HG03342 (cell line): ENCODE measurements around the gene FAM20A.

Experiments used
- ATAC-seq: cut with Tn5 transposase; IDR thresholded peaks from one replicate; pipeline ENCODE4 v1.9.1; 2021; ENCODE audit warnings: mild to moderate bottlenecking, moderate library complexity; ENCODE audit not compliant: unreplicated experiment

Gene FAM20A

DNA sequence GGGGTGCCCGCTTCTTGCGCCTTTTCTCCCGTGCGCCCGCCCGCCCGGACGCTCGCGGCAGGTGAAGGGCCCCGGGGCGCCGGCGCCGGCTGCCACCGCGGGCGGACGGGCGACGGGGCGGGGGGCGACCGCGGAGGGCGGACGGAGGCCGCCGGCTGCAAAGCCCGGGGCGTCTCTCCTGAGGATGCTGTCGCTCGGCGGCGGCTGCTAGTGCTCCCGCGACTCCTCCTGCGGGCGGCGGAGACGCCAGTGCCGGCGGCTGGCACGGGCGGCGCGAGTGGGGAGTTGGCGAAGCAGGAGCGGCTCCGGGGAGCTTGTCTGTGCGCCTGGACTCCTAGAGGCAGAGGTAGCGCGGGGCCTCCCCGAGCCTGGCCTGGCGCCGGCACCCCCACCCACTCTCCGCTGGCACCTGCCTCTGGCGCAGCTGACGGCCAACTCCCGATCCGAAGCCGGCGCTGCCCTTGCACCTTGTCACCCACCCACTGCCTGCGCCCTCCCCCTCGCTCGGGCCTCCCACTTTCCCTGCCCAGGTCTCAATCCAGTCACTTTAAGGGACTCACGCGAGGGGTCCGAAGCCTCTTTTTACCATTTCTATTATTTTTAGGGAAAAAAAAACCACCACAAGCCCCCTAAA, at the start of gene FAM20A:
Gene FAM20A (minus strand): TSS at position 437 of the 634 bp plus-strand sequence. CDS start 701 bp downstream, outside the sequence.
- no peak for ATAC-seq

DNA sequence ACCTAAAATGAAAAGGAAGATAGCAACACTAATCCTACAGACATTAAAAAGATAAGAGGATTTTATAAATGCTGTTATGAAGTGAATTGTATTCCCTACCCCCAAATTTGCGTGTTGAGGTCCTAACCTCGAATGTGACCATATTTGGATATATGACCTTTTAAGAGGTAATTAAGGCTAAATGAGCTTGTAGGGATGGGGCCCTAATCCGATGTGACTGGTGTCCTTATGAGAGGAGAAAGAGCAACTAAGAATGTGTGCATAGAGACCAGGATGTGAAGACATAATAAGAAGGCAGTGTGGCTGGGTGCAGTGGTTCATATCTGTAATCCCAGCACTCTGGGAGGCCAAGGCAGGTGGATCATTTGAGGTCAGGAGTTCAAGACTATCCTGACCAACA, 48.2 kb upstream of the FAM20A start:
- ATAC-seq = no peak

DNA sequence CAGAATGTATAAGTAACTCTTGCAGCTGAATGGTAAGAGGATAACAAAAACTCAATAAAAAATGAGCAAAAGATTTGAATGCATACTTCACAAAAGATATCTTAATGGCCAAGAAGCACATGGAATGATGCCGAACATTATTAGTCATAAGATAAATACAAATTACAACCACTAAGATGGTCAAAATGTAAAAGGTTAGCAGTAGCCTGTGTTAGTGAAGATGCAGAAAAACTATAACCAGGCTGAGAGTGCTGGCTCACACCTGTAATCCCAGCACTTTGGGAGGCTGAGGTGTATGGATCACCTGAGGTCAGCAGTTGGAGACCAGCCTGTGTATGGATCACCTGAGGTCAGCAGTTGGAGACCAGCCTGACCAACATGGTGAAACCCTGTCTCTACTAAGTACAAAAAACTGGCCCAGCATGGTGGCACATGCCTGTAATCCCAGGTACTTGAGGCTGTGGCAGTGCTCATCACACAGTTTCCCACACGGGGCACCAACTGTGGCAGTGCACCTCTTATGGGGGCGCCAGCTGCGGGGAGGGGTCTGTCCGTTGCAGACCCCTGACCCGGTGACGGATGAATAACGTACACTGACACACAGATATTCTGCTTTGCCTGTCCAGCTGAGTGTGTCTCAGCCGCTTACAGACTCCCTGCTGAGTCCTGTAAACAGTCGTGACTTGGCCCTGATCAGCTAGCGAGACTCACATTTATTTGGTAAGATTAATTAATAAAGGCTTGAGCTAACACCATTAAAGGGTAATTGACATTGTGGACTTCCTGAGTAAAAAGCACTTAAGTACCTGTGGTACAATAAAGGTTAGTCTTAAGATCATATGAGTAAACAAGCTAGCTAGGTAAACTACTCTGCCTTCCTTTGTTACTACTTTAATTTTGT, 45.7 kb upstream of the FAM20A start:
- ATAC-seq = no peak

DNA sequence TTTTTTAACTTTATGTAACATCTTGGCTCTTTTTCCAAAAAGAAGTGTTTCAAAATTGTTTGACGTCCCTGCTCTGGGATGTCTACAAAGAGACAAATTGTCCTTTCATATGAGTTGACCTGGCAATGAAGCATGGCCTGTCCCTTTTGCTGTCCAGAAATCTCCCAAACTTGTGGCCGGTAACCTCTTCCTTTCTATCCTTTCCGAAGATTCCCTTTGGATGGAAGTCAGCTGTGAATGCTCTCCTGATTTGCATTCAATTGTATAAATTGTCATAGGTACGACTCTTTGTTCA, 40.9 kb upstream of the FAM20A start:
- ATAC-seq = no peak

DNA sequence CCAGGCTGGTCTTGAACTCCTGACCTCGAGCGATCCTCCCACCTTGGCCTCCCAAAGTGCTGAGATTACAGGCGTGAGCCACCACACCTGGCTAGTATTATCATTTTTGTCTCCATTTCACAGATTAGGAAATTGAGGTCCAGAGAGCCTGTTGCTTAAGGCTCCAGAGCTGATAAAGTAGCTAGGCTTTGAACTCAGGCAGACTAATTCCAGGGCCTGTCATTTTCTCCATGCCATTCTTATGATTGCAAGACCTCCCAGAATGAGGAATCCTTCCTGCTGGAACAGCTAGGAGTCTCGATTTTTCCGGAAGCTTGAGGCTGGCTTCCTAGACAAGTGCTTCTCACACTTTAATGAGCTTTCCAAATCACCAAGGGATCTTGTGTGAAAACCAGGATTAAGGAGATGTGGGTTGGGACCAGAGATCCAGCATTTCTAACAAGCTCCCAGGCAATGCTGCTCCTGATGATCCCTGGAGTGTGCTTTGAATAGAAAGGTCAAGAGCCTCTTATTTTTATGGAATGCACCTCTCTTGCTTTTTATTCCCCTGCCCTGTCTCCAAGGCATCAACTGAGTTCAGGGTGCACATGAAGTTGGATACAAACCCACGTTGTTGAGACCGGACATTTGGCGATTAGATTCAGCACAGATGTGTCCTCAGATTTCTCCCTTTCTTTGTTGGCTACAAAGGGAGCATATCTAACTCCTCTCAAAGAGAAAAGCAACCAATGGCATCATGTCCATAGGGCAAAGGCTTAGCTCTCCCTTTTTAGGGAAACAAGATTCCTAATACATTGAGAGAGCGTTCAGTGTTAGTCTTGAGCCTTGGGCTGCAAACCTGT, 40.3 kb upstream of the FAM20A start:
- no peak for ATAC-seq

DNA sequence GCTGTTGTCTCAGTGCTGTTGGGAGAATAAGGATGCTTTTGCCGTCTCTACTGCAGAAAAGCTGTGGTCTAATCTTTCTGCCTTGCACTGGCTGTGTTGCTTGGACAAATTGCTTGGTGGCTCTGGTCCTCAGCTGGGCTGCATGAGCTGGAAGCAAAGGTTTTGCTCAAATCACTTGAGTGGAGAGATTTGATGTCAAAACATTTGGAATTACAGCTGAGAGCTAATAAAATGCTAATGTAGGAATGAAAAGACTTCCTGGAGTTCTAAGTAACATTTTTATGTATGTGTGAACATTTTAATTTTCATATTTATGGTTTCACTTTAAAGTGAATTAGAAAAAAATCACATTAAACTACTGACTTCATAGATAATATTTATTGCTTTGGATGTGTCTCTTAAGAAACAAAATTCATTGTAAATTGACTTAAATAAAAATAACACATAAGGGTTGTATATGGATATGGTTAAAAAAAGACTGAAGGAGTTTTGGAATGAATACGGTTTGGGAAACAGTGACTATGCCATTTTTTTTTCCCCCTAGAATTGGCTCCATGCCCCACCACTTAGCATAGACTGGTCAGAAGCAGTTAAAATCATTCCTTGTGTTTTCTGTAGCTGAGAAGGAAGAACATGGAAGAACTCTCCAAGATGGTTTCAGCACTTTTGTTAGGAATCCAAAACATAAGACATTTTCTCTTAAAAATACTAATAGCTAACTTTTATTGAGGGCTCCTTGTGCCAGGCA, 39.2 kb upstream of the FAM20A start:
- no peak for ATAC-seq

DNA sequence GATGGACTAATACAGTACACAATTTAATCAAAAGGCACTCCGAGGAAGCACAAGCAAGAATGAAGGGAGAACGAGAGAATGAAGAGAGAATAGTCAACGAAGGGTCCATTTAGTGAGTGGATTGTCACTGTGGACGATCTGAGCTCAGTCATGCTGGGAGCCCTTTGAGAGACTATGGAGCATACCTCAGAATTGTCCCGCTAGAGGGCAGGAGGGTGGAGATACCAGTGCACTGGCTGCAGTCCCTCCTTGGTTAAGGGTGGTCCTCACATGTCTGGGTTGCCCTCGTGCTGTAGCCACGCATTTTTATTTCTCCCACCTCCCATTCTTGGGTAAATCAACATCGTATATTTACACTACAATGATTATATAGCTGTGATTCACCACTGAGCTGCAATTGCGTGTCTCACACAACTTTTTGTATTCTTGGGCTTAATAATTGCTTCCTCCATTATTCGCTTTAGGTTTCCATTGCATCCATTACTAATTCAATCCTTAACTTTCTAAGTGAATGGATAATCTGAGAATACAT, 33.2 kb upstream of the FAM20A start:
- ATAC-seq = no peak

DNA sequence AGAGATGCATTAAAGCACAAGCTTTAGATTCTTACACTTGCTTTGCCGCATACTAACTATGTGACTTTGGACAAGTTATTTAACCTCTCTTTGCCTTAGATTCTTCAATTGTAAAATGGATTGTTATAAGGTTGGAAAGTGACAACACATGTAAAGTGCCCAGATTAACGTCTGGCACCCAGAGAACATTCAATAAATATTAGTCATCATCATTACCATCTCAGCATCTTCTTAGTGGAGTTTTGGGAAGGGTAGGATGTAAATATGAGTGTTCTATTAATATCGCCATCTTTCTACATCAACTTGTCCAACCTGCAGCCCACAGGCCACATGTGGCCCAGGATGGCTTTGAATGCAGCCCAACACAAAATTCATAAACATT, 27.4 kb upstream of the FAM20A start:
- ATAC-seq = no peak

DNA sequence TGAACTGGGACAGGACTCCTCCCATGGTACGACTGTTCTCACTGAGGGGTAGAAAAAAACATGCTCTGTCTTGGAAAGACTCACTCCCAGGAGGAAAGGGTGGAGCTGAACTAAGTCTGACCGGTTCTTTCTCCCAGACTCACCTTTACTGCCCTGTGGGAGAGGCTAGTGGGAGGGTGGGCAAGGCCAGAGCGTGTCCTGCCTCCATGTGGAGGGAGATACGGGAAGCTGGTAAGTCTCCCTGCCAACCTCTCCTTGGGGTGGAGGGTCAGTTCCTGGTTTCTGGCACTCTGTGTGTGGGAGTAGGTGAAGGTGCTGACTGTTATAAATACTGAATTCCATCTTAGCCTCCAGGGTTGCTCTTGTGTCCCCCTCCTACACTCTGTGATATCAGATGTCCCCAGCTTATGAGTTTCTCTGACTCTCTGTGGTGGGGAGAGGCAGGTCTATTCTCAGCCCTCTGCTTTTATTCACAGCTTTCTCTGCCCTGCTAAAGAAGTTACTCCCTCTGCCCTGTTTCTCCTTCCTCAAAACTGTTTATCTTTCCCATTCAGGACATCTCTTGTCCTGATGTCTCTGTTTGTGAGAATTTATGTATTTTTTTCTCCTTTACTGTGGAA, 26.9 kb upstream of the FAM20A start:
- ATAC-seq = no peak

DNA sequence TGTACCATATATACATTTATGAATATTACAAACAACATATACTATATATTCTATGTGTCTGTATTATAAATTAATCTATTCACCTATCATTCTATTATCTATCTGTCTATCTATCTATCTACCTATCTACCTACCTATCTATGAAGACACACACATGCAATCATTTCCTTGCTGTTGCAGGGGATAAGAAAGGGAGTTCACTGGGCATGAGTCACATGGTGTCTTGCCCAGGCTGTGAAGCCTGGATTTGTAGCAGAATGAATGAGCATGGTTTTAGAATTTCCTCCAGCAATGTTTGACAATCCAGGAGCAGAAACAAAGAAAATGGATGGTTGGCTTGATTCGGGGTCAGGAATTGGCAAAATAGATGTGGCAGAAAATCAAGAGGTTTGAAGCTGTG, 23.2 kb upstream of the FAM20A start:
- ATAC-seq = no peak

DNA sequence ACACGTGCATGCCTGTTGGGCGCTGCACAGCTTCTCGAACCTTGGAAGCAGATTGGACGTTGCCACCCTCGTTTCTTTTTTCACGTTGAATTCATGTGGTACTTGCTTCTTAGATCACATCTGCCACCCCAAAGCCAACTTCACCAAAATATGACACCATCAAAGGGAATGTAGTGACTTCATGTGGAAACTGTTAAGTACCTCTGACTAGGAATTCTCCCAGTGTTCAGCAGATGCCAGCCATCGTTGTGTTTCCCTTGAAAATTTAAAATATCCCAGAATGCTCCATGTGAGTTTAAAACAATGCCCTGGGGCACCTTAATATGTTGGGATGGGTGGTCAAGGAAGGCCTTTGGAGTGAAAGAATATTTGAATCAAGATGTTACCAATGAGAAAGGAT, 22.6 kb upstream of the FAM20A start:
- no peak for ATAC-seq

DNA sequence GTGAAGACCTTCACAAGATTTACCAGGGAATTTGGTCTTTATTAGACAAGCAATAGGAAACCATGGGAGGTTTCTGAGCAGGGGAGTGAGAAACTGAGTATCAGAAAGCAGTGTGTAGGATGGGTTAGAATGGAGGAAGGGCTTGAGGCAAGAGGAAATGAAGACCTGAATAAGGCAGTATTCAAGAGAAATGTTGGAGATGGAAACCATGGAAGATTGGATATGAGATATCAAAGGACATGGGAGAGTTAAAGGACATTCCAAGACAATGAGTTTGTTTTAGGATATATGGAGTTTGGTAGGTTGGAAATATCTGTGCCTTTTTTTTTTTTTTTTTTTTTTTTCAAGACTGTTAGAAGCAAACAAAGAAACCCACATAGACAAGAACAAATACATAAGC, 21.3 kb upstream of the FAM20A start:
- ATAC-seq = no peak

DNA sequence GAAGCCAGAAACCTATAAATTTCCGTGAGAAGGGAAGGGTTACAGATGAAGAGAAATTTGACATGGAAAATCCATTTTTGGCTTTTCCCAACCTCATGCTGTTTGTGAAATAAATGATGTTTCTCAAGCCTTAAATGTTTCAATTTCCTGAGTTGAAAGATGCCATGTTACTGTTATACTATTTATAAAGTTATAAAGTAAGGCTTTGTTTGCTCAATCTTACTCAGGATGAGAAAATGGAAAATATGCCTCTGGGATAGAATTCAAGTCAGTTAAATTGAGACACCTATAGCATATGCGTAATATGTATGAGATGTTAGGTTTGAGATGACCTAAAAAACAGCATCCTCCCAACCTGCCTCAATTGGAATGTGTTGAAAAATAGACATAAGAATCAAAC, 19.9 kb upstream of the FAM20A start:
- no peak for ATAC-seq

DNA sequence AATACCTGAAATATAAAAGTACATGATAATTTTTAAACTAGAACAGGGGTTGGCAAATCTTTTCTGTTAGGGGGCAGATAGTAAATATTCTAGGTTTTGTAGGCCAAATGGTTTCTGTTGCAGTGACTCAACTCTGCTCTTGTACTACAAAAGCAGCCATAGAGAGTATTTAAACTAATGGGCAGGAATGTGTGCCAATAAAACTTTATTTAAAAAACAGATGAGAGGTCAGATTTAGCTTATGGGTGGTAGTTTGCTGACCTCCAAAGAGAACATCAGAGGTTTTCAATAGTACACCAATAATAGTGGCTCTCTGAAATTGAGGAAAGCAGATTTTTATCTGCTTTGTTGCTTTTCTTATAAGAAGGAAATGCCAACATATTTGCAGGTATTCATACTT, 15.2 kb upstream of the FAM20A start:
- ATAC-seq = no peak

DNA sequence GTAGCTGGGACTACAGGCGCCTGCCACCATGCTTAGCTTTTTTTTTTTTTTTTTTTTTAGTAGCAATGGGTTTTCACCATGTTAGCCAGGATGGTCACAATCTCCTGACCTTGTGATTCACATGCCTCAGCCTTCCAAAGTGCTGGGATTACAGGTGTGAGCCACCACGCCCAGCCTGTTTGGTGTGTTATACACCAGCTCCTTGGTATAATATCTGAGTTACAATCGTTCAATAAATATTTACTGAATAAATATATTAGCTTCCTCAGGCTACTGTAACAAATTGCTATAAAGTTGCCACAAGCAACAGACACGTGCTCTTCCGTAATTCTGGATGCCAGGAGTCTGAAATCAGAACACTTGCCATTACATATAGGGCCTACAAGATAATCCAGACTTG, 13.6 kb upstream of the FAM20A start:
- no peak for ATAC-seq

DNA sequence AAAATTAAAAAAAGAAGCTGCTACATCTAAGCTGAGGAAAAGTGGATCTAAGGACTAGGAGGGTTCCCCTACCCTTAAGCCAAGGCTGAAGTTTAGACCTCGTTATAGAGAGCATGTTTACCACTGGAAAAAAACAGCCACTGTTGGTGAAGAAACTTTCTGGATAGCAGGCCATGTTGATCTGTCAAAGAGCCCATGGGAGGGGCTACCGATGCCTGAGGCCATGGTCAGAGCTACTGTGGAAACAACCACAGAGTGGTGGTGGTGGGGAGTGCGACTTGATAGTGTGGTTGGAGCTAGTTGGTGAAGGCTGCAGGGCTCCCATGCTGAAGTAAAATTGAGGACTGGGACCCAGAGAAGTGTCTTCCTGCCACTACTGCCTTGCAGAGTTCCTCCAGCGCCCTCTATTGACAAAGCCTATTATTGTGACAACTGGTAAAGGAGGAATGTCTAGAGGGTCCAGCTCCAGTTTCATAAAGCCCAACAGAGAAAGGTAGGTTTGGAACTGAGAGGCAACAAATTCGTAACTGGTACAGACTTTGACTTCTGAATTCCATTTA, 12.7 kb upstream of the FAM20A start:
- ATAC-seq = peak; percentile 64

DNA sequence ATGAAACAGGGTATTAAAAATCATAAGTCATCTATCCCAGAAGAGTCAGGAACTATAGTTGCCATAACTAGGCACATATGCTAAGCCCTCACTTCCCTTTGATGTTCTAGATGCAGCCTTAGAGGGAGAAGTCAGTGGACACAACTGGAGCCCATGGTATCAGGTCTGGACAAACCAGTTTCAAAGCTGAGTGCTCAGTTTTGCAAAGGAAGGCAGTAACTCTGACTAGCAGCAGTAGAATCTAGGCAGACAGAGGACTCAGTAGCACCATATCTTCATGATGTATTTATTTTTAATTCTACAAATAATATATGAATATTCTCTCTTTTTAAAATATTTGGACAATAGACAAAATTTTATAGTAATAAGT, 11.7 kb upstream of the FAM20A start:
- ATAC-seq = no peak

DNA sequence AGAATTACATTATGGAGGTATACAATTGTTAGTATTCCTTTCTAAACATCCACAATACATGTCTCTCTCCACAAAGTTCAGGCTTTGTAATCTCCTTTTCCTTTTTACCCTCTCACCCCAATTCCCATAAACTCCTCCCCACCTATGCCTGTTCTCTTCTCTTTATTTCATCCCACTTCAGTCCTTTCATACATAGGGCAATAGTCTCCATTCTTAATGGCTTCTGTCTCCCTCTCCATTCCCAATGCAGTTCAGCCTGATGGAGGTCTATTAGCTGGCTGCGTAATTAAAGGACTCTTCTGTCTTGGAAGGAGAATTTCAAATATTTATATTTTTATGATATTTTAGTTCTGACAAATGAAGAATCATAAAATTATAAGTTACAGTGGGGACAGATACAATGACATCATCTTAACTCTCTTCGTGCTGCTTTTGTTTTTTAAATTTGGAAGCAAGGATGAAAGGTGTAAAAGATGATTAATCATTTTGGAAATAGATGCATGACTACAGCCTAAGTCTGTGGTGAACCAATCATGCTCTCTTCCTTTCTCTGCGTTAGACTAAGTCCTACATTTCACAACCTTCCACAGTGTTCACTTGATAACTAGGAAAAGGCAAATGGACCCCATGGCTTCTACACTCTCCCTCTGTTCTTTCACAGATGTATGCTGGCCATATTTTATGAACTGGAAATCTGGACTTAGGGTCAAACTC, 11.2 kb upstream of the FAM20A start:
- ATAC-seq = no peak
